DMS79 (cell line): ENCODE measurements around the gene RALGPS1.
"Not testable (repeated sequence)": the region's sequence is repeated elsewhere in the genome, so short reads cannot be mapped to it uniquely, and the experiment has no call there.

Experiments used
- DNase-seq: peaks from one replicate; lab custom pipeline; 2025; lab: John Stamatoyannopoulos, UW

RALGPS1 gene

GRCh38 chr9:127159949-127160610 lies 245.5 kb downstream of the RALGPS1 start:
- no peak for DNase-seq

GRCh38 chr9:127161081-127161624 lies 246.6 kb downstream of the RALGPS1 start:
- DNase-seq = no peak

GRCh38 chr9:127162046-127162863 lies 247.7 kb downstream of the RALGPS1 start:
- DNase-seq = no peak

- no peak for DNase-seq
Measured at GRCh38 chr9:127162864-127163365, 248.3 kb downstream of the RALGPS1 start.

- DNase-seq = no peak
Measured at GRCh38 chr9:127163409-127163808, 248.8 kb downstream of the RALGPS1 start.

- DNase-seq = no peak
Measured at GRCh38 chr9:127165116-127165515, 250.5 kb downstream of the RALGPS1 start.

- no peak for DNase-seq
Measured at GRCh38 chr9:127166111-127166510, 251.5 kb downstream of the RALGPS1 start.

- no peak for DNase-seq
Measured at GRCh38 chr9:127166651-127167524, 252.3 kb downstream of the RALGPS1 start.

GRCh38 chr9:127167560-127168326 lies 253.2 kb downstream of the RALGPS1 start:
- DNase-seq = no peak

GRCh38 chr9:127168756-127169574 lies 254.4 kb downstream of the RALGPS1 start:
- DNase-seq = no peak

GRCh38 chr9:127169575-127169883 lies 254.9 kb downstream of the RALGPS1 start:
- DNase-seq = no peak

GRCh38 chr9:127170103-127170502 lies 255.5 kb downstream of the RALGPS1 start:
- no peak for DNase-seq

GRCh38 chr9:127170652-127171051 lies 256.1 kb downstream of the RALGPS1 start:
- no peak for DNase-seq

- DNase-seq = not testable (repeated sequence)
Measured at GRCh38 chr9:127171348-127171747, 256.8 kb downstream of the RALGPS1 start.

- no peak for DNase-seq
Measured at GRCh38 chr9:127172066-127172707, 257.6 kb downstream of the RALGPS1 start.

GRCh38 chr9:127173063-127173462 lies 258.5 kb downstream of the RALGPS1 start:
- DNase-seq = no peak

- DNase-seq = no peak
Measured at GRCh38 chr9:127174386-127175318, 260.1 kb downstream of the RALGPS1 start.

- no peak for DNase-seq
Measured at GRCh38 chr9:127175319-127175715, 260.7 kb downstream of the RALGPS1 start.

- DNase-seq = no peak
Measured at GRCh38 chr9:127175764-127176163, 261.2 kb downstream of the RALGPS1 start.
